Lung (tissue), 12 donors: ENCODE results near the gene BMI1. TPM values are rescaled to one million over a fixed set of nuclear protein-coding genes. Genes with fewer than 3 reads are reported as not detected.
"Not testable (repeated sequence)": the region's sequence is repeated elsewhere in the genome, so short reads cannot be mapped to it uniquely, and the experiment has no call there.

Experiments used
- ATAC-seq: fragments of 200-7000 bp; cut with Tn5 transposase; one replicate; pipeline ENCODE4 v1.9.1; 2020; ENCODE audit warnings: moderate number of reproducible peaks; ENCODE audit not compliant: insufficient read depth, low FRiP score
- DNase-seq, 3 donors: peaks; one replicate each; pipeline ENCODE4 v3.0.0-alpha.2; 2013 to 2017
- H3K27ac ChIP-seq, 2 donors: one replicate each; pipeline ENCODE4 v1.5.1; 2013; ENCODE audit warnings: mild to moderate bottlenecking in 2 of 2, moderate library complexity in 2 of 2, control low read depth in 1 of 2, inconsistent platforms in 1 of 2, low read depth in 1 of 2, low read length in 1 of 2
- H3K27me3 ChIP-seq, 3 donors: one replicate each; pipeline ENCODE4 v1.5.1; 2013; ENCODE audit warnings: low read length in 2 of 3; ENCODE audit not compliant: control insufficient read depth in 3 of 3, insufficient read depth in 3 of 3
- H3K36me3 ChIP-seq, 4 donors: one replicate each; pipeline ENCODE4 v1.5.1; 2013; ENCODE audit warnings: low read length in 4 of 4, mild to moderate bottlenecking in 1 of 4, moderate library complexity in 1 of 4; ENCODE audit not compliant: control insufficient read depth in 4 of 4, insufficient read depth in 4 of 4
- H3K4me1 ChIP-seq, 5 donors: one replicate each; pipeline ENCODE4 v1.5.1; 2013; ENCODE audit warnings: low read length in 5 of 5, mild to moderate bottlenecking in 2 of 5, moderate library complexity in 1 of 5; ENCODE audit not compliant: control insufficient read depth in 5 of 5, insufficient read depth in 5 of 5
- H3K4me3 ChIP-seq: one replicate; pipeline ENCODE4 v1.5.1; 2013; ENCODE audit warnings: mild to moderate bottlenecking, control low read depth, moderate library complexity
- H3K9ac ChIP-seq, 2 donors: one replicate each; pipeline ENCODE4 v1.5.1; 2013; ENCODE audit warnings: low read length in 2 of 2, control low read depth in 1 of 2; ENCODE audit not compliant: insufficient read depth in 1 of 2
- H3K9me3 ChIP-seq, 4 donors: one replicate each; pipeline ENCODE4 v1.5.1; 2013; ENCODE audit warnings: low read length in 3 of 4, mild to moderate bottlenecking in 1 of 4, moderate library complexity in 1 of 4; ENCODE audit not compliant: control insufficient read depth in 4 of 4, insufficient read depth in 3 of 4
- WGBS, 2 donors: extraction: QIAGEN DNeasy Blood & Tissue Kit; methylation state at CpG; one replicate each; pipeline ENCODE4 v1.1.7; 2013; 5-methylcytosine and 5-hydroxymethylcytosine counted together
- polyA plus RNA-seq, 2 donors: library from polyadenylated mRNA; stranded (reverse); fragments of 200-250 nt; gene quantifications; one replicate each; pipeline ENCODE4 v1.2.1, GENCODE V29; 2013
- total RNA-seq, 2 donors: library from RNA; depleted of rRNA in 1 of 2; stranded (reverse); fragments of >200 nt in 1 of 2; gene quantifications; one replicate each; pipeline ENCODE4 v1.2.1, GENCODE V29; 2014 to 2021
- TF ChIP-seq, protein P1 (sequence below): IDR thresholded peaks from 2 replicates; pipeline ENCODE4 v1.5.1; 2012; ENCODE audit warnings: mild to moderate bottlenecking; ENCODE audit errors: control extremely low read depth, extremely low read depth
- donor health status: control.
- donor health status: control.
- donor health status: Bipolar disorder and iron deficiency.
- donor health status: healthy.
- donor health status: DM: yes; HTN: yes; CAD: no.

BMI1 gene
- total and polyA plus RNA-seq, 4 donors: 21.9 to 81.1 (median 31.6) TPM

DNA sequence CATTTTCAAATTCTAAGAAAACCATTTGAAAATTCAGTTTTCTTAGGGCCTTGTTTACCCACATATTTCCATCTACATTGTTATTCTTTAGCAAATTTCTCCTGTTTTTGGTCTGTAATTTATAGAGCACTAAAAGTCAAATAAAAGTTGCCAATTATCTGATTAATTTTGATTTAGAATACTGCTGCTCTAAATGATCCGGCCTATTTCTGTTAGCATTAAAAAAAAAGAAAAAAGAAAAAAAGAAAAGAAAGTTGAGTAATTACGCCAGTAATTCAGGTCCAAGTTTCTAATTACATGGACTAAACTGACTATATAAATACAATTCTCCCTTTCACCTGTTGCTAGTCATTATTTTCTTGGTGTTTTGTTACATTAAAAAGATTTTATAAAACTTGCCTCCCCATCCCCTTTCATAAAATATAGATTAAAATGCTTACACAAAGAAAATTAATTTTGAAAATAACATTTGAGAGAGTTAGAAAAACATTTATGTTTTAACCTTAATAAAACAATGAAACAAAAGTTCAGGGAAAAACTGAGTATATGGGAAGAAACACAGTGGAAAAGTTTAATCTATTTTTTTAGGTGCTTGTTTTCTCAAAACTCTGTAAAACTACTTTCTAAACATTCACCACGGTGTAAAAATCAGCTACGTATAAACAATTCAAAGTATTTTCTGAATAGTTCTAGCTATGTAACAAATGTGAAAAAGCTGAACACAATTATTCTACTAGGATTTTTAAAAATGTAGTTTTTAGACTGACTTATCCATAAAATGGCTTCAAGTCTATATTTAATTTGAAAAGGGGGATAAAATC, 11.5 kb upstream of the BMI1 start:
- H3K36me3 ChIP-seq: no peaks in the 10 kb centered on the region
- no peak overlapping the region for H3K27ac ChIP-seq
- H3K9me3 ChIP-seq: no peaks in the 10 kb centered on the region
- DNase-seq (no peak), ATAC-seq (no peak)
- TF ChIP-seq, protein P1, sequence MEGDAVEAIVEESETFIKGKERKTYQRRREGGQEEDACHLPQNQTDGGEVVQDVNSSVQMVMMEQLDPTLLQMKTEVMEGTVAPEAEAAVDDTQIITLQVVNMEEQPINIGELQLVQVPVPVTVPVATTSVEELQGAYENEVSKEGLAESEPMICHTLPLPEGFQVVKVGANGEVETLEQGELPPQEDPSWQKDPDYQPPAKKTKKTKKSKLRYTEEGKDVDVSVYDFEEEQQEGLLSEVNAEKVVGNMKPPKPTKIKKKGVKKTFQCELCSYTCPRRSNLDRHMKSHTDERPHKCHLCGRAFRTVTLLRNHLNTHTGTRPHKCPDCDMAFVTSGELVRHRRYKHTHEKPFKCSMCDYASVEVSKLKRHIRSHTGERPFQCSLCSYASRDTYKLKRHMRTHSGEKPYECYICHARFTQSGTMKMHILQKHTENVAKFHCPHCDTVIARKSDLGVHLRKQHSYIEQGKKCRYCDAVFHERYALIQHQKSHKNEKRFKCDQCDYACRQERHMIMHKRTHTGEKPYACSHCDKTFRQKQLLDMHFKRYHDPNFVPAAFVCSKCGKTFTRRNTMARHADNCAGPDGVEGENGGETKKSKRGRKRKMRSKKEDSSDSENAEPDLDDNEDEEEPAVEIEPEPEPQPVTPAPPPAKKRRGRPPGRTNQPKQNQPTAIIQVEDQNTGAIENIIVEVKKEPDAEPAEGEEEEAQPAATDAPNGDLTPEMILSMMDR: no peak
- H3K9ac ChIP-seq: no peak overlapping the region
- no peaks in the 10 kb centered on the region for H3K4me1 ChIP-seq
- WGBS, 2 donors: 95 to 97% methylated on average over 4 of the region's 4 CpGs
- no peak overlapping the region for H3K4me3 ChIP-seq
- no peaks in the 10 kb centered on the region for H3K27me3 ChIP-seq

DNA sequence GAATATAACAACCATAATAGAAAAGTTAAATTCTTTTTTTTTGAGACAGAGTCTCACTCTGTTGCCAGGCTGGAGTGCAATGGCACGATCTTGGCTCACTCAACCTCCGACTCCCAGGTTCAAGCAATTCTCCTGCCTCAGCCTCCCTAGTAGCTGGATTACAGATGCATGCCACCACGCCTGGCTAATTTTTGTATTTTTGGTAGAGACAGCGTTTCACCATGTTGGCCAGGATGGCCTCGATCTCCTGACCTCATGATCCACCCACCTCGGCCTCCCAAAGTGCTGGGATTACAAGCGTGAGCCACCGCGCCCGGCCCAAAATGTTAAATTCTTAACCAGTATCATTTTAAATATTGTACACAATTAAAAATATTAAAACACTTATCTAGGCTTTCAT, 10.9 kb upstream of the BMI1 start:
- not testable (repeated sequence) for H3K27ac ChIP-seq, H3K27me3 ChIP-seq, DNase-seq, H3K4me1 ChIP-seq, H3K4me3 ChIP-seq, ATAC-seq, H3K9me3 ChIP-seq, H3K9ac ChIP-seq, H3K36me3 ChIP-seq
- WGBS, 2 donors: 97% methylated on average over 10 of the region's 10 CpGs

DNA sequence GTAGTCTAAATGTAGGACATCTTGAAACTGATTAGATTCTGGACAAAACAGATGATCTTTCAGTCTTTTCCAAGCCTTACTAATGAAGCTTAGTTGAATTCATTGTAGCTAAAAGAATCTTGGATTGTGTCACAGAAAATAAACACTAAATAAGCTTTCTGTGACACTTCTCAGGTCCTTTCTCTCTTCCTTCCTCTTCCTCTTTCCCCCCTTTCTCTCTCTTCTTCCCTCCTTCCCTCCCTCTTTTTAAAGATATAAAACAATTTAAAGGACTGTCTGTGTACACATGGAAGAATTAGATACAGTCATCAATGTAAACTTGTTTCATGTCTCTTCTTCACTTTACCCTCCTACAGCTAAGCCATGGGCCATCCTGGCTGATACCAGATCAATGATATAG, 10.0 kb upstream of the BMI1 start:
- H3K4me3 ChIP-seq: no peak overlapping the region
- H3K27me3 ChIP-seq: no peaks in the 10 kb centered on the region
- no peaks in the 10 kb centered on the region for H3K9me3 ChIP-seq
- DNase-seq (no peak), ATAC-seq (no peak)
- no peak overlapping the region for H3K27ac ChIP-seq
- H3K4me1 ChIP-seq: no peaks in the 10 kb centered on the region
- H3K9ac ChIP-seq: no peak overlapping the region
- TF ChIP-seq, protein P1: no peak
- H3K36me3 ChIP-seq: no peaks in the 10 kb centered on the region

DNA sequence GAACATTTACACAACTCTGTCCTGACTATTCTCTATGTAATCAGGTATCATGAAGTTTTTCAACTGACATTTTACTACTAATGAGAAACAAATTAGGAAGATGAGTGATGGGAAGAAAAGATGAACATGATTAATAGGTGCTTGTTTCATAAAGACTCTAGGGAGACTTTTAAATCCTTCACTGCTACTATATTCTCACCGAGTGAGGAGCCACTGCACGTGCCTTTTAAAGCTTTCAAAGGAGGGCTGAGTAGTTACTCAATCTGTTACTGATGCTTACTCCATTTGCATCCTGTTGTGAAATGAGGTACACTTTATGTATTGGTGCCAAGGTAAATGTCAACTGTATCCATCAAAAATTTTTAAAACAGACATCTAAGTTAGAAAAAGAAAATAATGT, 6.0 kb upstream of the BMI1 start:
- Histone ChIP-seq H3K27me3 (peaks cover 0 to 13% (median 6%) of the 10 kb centered on the region in 3 donors), H3K4me3 (no peak overlapping the region), H3K27ac (no peak overlapping the region), H3K36me3 (no peaks in the 10 kb centered on the region), H3K4me1 (peaks cover 0 to 13% (median 0%) of the 10 kb centered on the region in 5 donors), H3K9ac (no peak overlapping the region), H3K9me3 (no peaks in the 10 kb centered on the region)
- ATAC-seq (no peak), DNase-seq (no peak)
- TF ChIP-seq, protein P1: no peak
- WGBS, 2 donors: 22 to 42% methylated on average over 2 of the region's 2 CpGs
